Uterus (tissue), 4 donors: ENCODE results near the gene AREL1. TPM values are rescaled to one million over a fixed set of nuclear protein-coding genes. Genes with fewer than 3 reads are reported as not detected.

ENCODE experiments used
- DNase-seq, 2 donors: peaks; one replicate each; pipeline ENCODE4 v3.0.0-alpha.2; 2019 to 2020
- H3K27ac ChIP-seq, 2 donors: fragments of 200-600 bp; sonication (generic); 1 replicate in 1 of 2; 2 replicates in 1 of 2; pipeline ENCODE4 v1.5.1; 2016 to 2018
- H3K27me3 ChIP-seq, 2 donors: fragments of 200-600 bp; sonication (generic); one replicate each; pipeline ENCODE4 v1.5.1; 2018 to 2019; ENCODE audit warnings: control low read depth in 1 of 2
- H3K36me3 ChIP-seq, 2 donors: fragments of 200-600 bp; sonication (generic); one replicate each; pipeline ENCODE4 v1.5.1; 2019; ENCODE audit warnings: control low read depth in 1 of 2
- H3K4me1 ChIP-seq, 2 donors: fragments of 200-600 bp; sonication (generic); one replicate each; pipeline ENCODE4 v1.5.1; 2018 to 2019; ENCODE audit warnings: control low read depth in 1 of 2
- H3K4me3 ChIP-seq, 2 donors: fragments of 200-600 bp; sonication (generic); 1 replicate in 1 of 2; 2 replicates in 1 of 2; pipeline ENCODE4 v1.5.1; 2018 to 2019; ENCODE audit warnings: mild to moderate bottlenecking in 1 of 2
- H3K9me3 ChIP-seq, 2 donors: fragments of 200-600 bp; sonication (generic); one replicate each; pipeline ENCODE4 v1.5.1; 2019; ENCODE audit warnings: control low read depth in 1 of 2
- POLR2A ChIP-seq, 2 donors: fragments of 450-650 bp; IDR thresholded peaks; one replicate each; pipeline ENCODE4 v1.6.1; 2016; ENCODE audit warnings: antibody characterized with exemption in 2 of 2, mild to moderate bottlenecking in 1 of 2, moderate library complexity in 1 of 2
- intact Hi-C: fragments of 100-400 bp; cut with DNase I; formaldehyde crosslinking; loops from one replicate; pipeline ENCODE4 v1.15.1; 2023; ENCODE audit warnings: low total_unique reads
- total RNA-seq, 4 donors: library from RNA; depleted of rRNA in 3 of 4; stranded (reverse); fragments of >200 nt in 3 of 4; gene quantifications; one replicate each; pipeline versions ENCODE4 v1.1.0 to v1.2.4, GENCODE V29; 2014 to 2023
- TF ChIP-seq, protein P1 (sequence below), 4 experiments: fragments of 200-600 bp in 2 of 4; fragments of 450-650 bp in 2 of 4; sonication (generic) in 2 of 4; IDR thresholded peaks; one replicate each; pipeline ENCODE4 v1.5.1; 2016 to 2019; ENCODE audit warnings: antibody characterized with exemption in 4 of 4, mild to moderate bottlenecking in 2 of 4, moderate library complexity in 1 of 4
- donor health status: DM: yes; HTN: yes; CAD: no.

AREL1 gene
- total RNA-seq, 4 donors from 2014 or later, result 2.1 to 33.8 (median 22.3) TPM

DNA sequence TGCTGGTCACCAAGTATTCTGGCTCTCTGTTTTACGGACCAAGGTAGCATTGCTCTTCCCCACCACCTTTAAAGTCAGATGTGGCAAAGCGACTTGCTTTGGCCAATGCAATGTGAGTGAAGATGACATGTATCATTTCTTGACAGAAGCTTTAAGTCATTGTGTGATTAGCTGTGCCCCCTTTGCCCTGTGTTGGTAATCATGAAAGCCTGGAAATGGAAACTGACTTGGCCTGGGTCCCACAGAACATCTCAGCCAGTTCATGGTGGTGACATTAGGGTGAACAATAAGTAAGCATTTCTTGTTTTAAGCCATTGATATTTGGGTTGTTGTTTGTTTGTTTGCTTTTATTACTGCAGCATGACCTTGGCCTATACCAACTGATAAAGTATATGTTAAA is 34.4 kb upstream of the AREL1 start:
- Histone ChIP-seq H3K4me3 (no peak overlapping the region), H3K4me1 (no peaks in the 10 kb centered on the region), H3K27me3 (no peaks in the 10 kb centered on the region), H3K27ac (no peak overlapping the region), H3K36me3 (no peaks in the 10 kb centered on the region), H3K9me3 (no peaks in the 10 kb centered on the region)
- no peak for DNase-seq
- no peak for TF ChIP-seq POLR2A (IDR thresholded peaks at IDR 0.05)
- intact Hi-C loops, result no loop called here

GRCh38 chr14:74739293-74740030 is 26.6 kb upstream of the AREL1 start:
- H3K27ac ChIP-seq, result no peak overlapping the region
- no peak overlapping the region for H3K4me3 ChIP-seq
- intact Hi-C loops, result no loop called here
- TF ChIP-seq, protein P1, sequence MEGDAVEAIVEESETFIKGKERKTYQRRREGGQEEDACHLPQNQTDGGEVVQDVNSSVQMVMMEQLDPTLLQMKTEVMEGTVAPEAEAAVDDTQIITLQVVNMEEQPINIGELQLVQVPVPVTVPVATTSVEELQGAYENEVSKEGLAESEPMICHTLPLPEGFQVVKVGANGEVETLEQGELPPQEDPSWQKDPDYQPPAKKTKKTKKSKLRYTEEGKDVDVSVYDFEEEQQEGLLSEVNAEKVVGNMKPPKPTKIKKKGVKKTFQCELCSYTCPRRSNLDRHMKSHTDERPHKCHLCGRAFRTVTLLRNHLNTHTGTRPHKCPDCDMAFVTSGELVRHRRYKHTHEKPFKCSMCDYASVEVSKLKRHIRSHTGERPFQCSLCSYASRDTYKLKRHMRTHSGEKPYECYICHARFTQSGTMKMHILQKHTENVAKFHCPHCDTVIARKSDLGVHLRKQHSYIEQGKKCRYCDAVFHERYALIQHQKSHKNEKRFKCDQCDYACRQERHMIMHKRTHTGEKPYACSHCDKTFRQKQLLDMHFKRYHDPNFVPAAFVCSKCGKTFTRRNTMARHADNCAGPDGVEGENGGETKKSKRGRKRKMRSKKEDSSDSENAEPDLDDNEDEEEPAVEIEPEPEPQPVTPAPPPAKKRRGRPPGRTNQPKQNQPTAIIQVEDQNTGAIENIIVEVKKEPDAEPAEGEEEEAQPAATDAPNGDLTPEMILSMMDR (IDR thresholded peaks at IDR 0.05), result no peak
- TF ChIP-seq POLR2A (IDR thresholded peaks at IDR 0.05), result no peak
- no peaks in the 10 kb centered on the region for H3K36me3 ChIP-seq
- no peak for DNase-seq
- H3K9me3 ChIP-seq, result no peaks in the 10 kb centered on the region
- H3K4me1 ChIP-seq, result no peaks in the 10 kb centered on the region
- no peaks in the 10 kb centered on the region for H3K27me3 ChIP-seq

GRCh38 chr14:74737753-74738325 is 25.0 kb upstream of the AREL1 start:
- H3K27me3 ChIP-seq, result no peaks in the 10 kb centered on the region
- no peak overlapping the region for H3K27ac ChIP-seq
- no peaks in the 10 kb centered on the region for H3K9me3 ChIP-seq
- H3K36me3 ChIP-seq, result no peaks in the 10 kb centered on the region
- TF ChIP-seq, protein P1 (IDR thresholded peaks at IDR 0.05), result no peak
- TF ChIP-seq POLR2A (IDR thresholded peaks at IDR 0.05), result no peak
- intact Hi-C loops, result no loop called here
- no peak overlapping the region for H3K4me3 ChIP-seq
- no peak for DNase-seq
- no peaks in the 10 kb centered on the region for H3K4me1 ChIP-seq

- TF ChIP-seq, protein P1 (IDR thresholded peaks at IDR 0.05), result no peak
- TF ChIP-seq POLR2A (IDR thresholded peaks at IDR 0.05), result no peak
- Histone ChIP-seq H3K9me3 (no peaks in the 10 kb centered on the region), H3K36me3 (no peaks in the 10 kb centered on the region), H3K4me1 (no peaks in the 10 kb centered on the region), H3K4me3 (no peak overlapping the region), H3K27me3 (no peaks in the 10 kb centered on the region), H3K27ac (no peak overlapping the region)
- intact Hi-C loops, result no loop called here
- no peak for DNase-seq
These were observed 22.2 kb upstream of the AREL1 start for GRCh38 chr14:74735125-74735524.

GRCh38 chr14:74733221-74733620 is 20.3 kb upstream of the AREL1 start:
- H3K4me3 ChIP-seq, result no peak overlapping the region
- no peak for DNase-seq
- TF ChIP-seq, protein P1 (IDR thresholded peaks at IDR 0.05), result no peak
- TF ChIP-seq POLR2A (IDR thresholded peaks at IDR 0.05), result no peak

More at GRCh38 chr14:74733221-74733620, 20.3 kb upstream of the AREL1 start:
- H3K36me3 ChIP-seq, result no peaks in the 10 kb centered on the region
- intact Hi-C loops, result no loop called here
- no peaks in the 10 kb centered on the region for H3K4me1 ChIP-seq
- H3K9me3 ChIP-seq, result no peaks in the 10 kb centered on the region
- H3K27ac ChIP-seq, result no peak overlapping the region
- no peaks in the 10 kb centered on the region for H3K27me3 ChIP-seq
